GM12864 (cell line): Measurements from ENCODE around the gene NCS1.

Experiments
- DNase-seq: peaks from one replicate; pipeline ENCODE4 v3.0.0-alpha.2; 2011; ENCODE audit warnings: low read depth
- H3K4me3 ChIP-seq: 2 replicates; pipeline ENCODE4 v1.5.1; 2011; ENCODE audit warnings: mild to moderate bottlenecking, low read depth, low read length, control low read depth
- TF ChIP-seq, protein P1 (sequence below): IDR thresholded peaks from 2 replicates; pipeline ENCODE4 v1.5.1; 2011; ENCODE audit warnings: low read depth, mild to moderate bottlenecking, moderate library complexity, low read length, control low read depth, inconsistent platforms; ENCODE audit errors: missing control alignments

NCS1 gene

DNA sequence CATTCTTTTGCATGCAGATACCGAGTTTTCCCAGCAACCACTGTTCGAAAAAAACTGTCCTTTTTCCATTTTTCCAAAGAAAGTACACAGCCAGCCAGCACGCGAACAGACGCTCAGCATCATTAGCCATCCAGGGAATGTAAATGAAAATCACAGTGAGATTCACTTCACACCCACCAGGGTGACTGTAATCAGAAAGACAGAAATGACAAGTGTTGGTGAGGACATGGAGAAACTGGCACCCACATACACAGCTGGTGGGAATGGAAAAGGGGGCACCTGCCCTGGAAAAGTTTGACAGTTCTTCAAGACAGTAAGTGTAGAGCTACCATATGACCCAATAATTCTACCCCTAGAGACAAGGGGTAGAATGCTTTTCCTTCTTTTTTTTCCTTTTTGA, 25.0 kb upstream of the NCS1 start:
- TF ChIP-seq, protein P1, sequence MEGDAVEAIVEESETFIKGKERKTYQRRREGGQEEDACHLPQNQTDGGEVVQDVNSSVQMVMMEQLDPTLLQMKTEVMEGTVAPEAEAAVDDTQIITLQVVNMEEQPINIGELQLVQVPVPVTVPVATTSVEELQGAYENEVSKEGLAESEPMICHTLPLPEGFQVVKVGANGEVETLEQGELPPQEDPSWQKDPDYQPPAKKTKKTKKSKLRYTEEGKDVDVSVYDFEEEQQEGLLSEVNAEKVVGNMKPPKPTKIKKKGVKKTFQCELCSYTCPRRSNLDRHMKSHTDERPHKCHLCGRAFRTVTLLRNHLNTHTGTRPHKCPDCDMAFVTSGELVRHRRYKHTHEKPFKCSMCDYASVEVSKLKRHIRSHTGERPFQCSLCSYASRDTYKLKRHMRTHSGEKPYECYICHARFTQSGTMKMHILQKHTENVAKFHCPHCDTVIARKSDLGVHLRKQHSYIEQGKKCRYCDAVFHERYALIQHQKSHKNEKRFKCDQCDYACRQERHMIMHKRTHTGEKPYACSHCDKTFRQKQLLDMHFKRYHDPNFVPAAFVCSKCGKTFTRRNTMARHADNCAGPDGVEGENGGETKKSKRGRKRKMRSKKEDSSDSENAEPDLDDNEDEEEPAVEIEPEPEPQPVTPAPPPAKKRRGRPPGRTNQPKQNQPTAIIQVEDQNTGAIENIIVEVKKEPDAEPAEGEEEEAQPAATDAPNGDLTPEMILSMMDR: no peak
- DNase-seq: no peak
- no peak overlapping the region for H3K4me3 ChIP-seq

DNA sequence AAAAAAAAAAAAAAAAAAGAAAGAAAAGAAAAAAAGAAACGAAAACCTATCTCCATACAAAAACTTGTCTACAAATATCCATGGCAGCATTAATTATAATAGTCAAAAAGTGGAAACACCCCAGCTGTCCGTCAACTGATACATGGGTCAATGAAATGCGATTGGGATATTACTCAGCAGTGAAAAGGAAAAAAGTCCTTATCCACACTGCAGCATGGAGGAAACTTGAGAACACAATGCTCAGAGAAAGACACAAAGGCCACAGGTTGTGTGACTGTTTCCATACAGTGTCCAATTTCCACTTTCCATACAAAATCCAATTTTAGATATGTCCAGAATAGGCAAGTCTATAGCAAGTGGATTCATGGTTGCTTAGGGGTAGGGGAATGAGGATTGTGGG, 24.3 kb upstream of the NCS1 start:
- no peak overlapping the region for H3K4me3 ChIP-seq
- TF ChIP-seq, protein P1: no peak
- DNase-seq: no peak

DNA sequence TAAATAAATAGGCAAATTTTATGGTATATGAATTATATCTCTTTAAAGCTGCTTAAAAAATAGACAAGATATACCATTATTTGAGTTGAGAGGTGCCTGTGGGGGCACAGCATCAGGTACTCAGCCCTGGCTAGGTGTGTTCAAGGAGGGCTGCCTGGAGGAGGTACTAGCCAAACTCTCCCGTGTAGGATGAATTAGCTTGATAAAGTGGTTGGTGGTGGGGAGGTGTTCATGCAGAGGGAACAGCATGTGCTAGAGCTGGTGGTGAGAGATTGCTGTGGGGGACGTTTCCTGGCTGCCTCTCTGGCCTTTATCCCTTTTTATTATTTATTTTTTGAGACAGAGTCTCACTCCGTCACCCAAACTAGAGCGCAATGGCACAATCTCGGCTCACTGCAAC, 23.2 kb upstream of the NCS1 start:
- DNase-seq: no peak
- no peak overlapping the region for H3K4me3 ChIP-seq
- TF ChIP-seq, protein P1: no peak

DNA sequence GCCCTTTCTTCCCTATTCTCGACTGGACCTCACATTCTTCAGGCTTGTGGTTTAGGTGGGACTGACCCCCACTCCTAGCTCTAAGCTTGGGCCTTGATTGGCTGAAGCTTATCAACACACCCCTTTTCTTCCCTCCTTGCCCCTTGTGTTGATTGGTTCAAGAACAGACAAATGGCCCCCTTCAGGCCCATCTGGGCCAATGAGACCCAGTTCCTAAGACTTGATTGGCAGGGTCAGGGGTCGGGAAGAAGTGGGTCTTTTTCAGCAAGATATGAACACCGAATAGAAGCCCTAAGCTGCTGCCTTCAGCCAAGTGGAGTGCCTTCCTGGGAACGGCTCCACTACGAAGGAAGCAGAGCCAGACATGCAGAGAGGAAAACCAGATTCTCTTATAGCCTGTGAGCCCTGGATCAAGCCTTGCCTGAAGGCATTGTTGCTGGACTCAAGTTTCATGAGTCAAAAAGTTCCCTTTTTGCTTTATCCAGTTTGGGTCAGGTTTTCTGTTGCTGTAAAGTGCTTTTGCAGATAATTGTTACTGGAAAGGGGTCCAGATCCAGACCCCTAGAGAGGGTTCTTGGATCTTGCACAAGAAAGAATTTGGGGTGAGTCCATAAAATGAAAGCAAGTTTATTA, 22.4 kb upstream of the NCS1 start:
- no peak for DNase-seq
- TF ChIP-seq, protein P1: no peak
- no peak overlapping the region for H3K4me3 ChIP-seq

DNA sequence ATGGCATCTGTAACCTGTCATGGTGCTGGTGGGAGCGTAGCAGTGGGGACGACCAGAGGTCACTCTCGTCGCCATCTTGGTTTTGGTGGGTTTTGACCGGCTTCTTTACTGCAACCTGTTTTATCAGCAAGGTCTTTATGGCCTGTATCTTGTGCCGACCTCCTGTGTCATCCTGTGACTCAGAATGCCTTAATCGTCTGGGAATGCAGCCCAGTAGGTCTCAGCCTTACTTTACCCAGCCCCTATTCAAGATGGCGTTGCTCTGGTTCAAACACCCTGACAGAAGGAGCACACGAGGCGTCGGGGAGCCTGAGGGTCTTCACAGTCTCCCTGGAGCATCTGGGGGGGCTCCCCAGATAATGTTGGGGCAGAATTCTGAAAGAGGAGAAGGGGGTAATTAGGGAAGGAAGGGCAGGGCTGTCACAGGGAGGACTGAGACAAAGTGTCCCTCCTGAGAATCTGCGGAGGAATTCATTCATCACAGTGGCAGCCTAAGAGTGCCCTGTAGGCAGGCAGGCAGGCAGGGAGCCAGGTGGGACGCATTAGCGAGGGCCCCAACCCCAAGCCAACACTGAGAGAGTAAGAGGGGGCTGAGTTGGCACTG, 21.3 kb upstream of the NCS1 start:
- no peak for DNase-seq
- TF ChIP-seq, protein P1: no peak

DNA sequence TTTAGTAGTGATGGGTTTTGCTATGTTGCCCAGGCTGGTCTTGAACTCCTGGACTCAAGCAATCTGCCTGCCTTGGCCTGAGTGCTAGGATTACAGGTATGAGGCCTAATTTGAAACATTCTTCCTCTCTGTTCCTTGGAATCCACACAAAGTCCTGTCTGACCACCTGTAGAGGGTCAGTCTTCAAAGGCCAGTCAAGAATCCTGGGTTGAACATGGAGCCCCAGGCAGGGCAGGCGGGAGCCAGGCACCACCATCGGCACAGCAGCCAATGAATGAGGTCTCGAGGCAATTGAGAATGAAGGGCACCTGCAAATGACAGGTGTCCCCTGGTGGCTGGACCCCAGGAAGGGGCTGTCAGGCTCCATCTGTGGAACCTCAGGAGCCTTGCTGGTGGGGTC, 17.4 kb upstream of the NCS1 start:
- H3K4me3 ChIP-seq: no peak overlapping the region
- DNase-seq: no peak
- TF ChIP-seq, protein P1: no peak

More for the DNA sequence above, 21.3 kb upstream of the NCS1 start:
- H3K4me3 ChIP-seq: no peak overlapping the region

DNA sequence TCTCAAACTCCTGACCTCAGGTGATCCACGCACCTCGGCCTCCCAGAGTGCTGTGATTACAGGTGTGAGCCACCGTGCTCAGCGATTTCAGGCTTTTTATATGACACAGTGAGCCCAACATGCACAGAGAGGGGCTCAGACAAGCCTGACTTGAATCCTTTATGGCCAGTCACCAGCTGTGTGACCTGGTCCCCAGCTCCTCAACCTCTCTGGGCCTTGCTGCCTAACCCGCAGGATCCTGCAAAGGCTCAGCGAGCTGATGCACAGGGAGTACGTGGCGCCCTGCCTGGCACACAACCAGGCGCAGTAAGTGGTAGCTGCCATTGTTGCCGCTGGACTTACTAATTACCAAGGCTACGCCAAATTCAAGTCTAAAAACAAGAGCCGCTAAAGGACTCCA, 16.6 kb upstream of the NCS1 start:
- no peak for DNase-seq
- TF ChIP-seq, protein P1: no peak
- no peak overlapping the region for H3K4me3 ChIP-seq
